IMR-90 (cell line): ENCODE results near the gene HTT-AS. TPM values are rescaled to one million over a fixed set of nuclear protein-coding genes. Genes with fewer than 3 reads are reported as not detected.

Source experiments
- ATAC-seq: fragments of 200-7000 bp; cut with Tn5 transposase; 2 replicates; pipeline ENCODE4 v1.9.1; 2020; ENCODE audit warnings: low read depth, mild to moderate bottlenecking, moderate library complexity
- BruUV-seq: library from RNA; stranded (reverse); fragments of 400-500 nt; replicated peaks from 2 replicates; lab custom pipeline; 2021; lab: Mats Ljungman, UMichigan
- CTCF ChIA-PET: fragments of 300-600 bp; formaldehyde crosslinking; extraction: SDS; loops from one replicate; lab custom pipeline; 2021; ENCODE audit warnings: antibody characterized with exemption; lab: Yijun Ruan, JAX
- POLR2A ChIA-PET: fragments of 300-600 bp; sonication (Branson Sonifier 250); formaldehyde crosslinking; loops from one replicate; lab custom pipeline; 2022; ENCODE audit warnings: antibody characterized with exemption; ENCODE audit not compliant: unreplicated experiment; lab: Charles Lee
- DNase-seq: peaks from one replicate; pipeline ENCODE4 v3.0.0; 2013
- H2AFZ ChIP-seq: replicated peaks from 2 replicates; pipeline ENCODE3; 2013; ENCODE audit warnings: low read length, mild to moderate bottlenecking; ENCODE audit not compliant: poor library complexity
- H2AK5ac ChIP-seq: 2 replicates; pipeline ENCODE4 v1.6.1; 2013; ENCODE audit warnings: low read depth, low read length, inconsistent platforms
- H2AK9ac ChIP-seq: replicated peaks from 2 replicates; pipeline ENCODE3; 2013; ENCODE audit warnings: mild to moderate bottlenecking, low read depth, low read length, moderate library complexity; ENCODE audit not compliant: poor library complexity
- H2BK120ac ChIP-seq: 2 replicates; pipeline ENCODE4 v1.6.1; 2013; ENCODE audit warnings: low read depth, low read length, inconsistent platforms
- H2BK15ac ChIP-seq: 3 replicates; pipeline ENCODE4 v1.6.1; 2013; ENCODE audit warnings: low read depth, low read length, inconsistent platforms
- H2BK20ac ChIP-seq: 2 replicates; pipeline ENCODE4 v1.6.1; 2013; ENCODE audit warnings: low read depth, mild to moderate bottlenecking, inconsistent platforms, low read length, moderate library complexity
- H2BK5ac ChIP-seq: 2 replicates; pipeline ENCODE4 v1.6.1; 2013; ENCODE audit warnings: mild to moderate bottlenecking, low read depth, low read length, inconsistent platforms; ENCODE audit not compliant: poor library complexity, severe bottlenecking
- H3K14ac ChIP-seq: replicated peaks from 2 replicates; pipeline ENCODE4 v1.6.1; 2013; ENCODE audit warnings: low read depth, low read length, inconsistent platforms
- H3K18ac ChIP-seq: 2 replicates; pipeline ENCODE4 v1.6.1; 2013; ENCODE audit warnings: low read depth, low read length, control low read depth
- H3K23ac ChIP-seq: 2 replicates; pipeline ENCODE4 v1.6.1; 2013; ENCODE audit warnings: low read depth, low read length, inconsistent platforms
- H3K27ac ChIP-seq: 2 replicates; pipeline ENCODE4 v1.5.1; 2013; ENCODE audit warnings: mild to moderate bottlenecking, control low read depth, low read length; ENCODE audit not compliant: insufficient read depth
- H3K27me3 ChIP-seq: 2 replicates; pipeline ENCODE4 v1.6.1; 2013; ENCODE audit warnings: low read length; ENCODE audit not compliant: control insufficient read depth, insufficient read depth
- H3K36me3 ChIP-seq: 2 replicates; pipeline ENCODE4 v1.6.1; 2013; ENCODE audit warnings: low read length, mixed read lengths; ENCODE audit not compliant: control insufficient read depth, insufficient read depth
- H3K4ac ChIP-seq: 2 replicates; pipeline ENCODE4 v1.6.1; 2013; ENCODE audit warnings: low read depth, low read length, inconsistent platforms
- H3K4me1 ChIP-seq: 2 replicates; pipeline ENCODE4 v1.6.1; 2013; ENCODE audit warnings: low read length, mixed read lengths; ENCODE audit not compliant: control insufficient read depth, insufficient read depth
- H3K4me2 ChIP-seq: 2 replicates; pipeline ENCODE4 v1.6.1; 2013; ENCODE audit warnings: low read depth, mild to moderate bottlenecking, control low read depth, low read length, moderate library complexity
- H3K4me3 ChIP-seq: 2 replicates; pipeline ENCODE4 v1.5.1; 2013; ENCODE audit warnings: low read depth, mild to moderate bottlenecking, control low read depth, low read length, moderate library complexity; ENCODE audit not compliant: insufficient read depth
- H3K56ac ChIP-seq: 2 replicates; pipeline ENCODE4 v1.6.1; 2013; ENCODE audit warnings: low read length, inconsistent platforms; ENCODE audit not compliant: insufficient read depth; ENCODE audit errors: extremely low read depth
- H3K79me1 ChIP-seq, 2 experiments: 2 replicates each; pipeline ENCODE4 v1.6.1; 2013; ENCODE audit warnings: low read length in 2 of 2, inconsistent platforms in 1 of 2, low read depth in 1 of 2
- H3K9ac ChIP-seq: 2 replicates; pipeline ENCODE4 v1.6.1; 2013; ENCODE audit warnings: low read depth, low read length, control low read depth
- H3K9me1 ChIP-seq: 2 replicates; pipeline ENCODE4 v1.6.1; 2013; ENCODE audit warnings: low read length, inconsistent platforms; ENCODE audit not compliant: insufficient read depth
- H3K9me3 ChIP-seq: 2 replicates; pipeline ENCODE4 v1.6.1; 2013; ENCODE audit warnings: low read length; ENCODE audit not compliant: control insufficient read depth, insufficient read depth
- H4K20me1 ChIP-seq: 2 replicates; pipeline ENCODE4 v1.6.1; 2013; ENCODE audit warnings: low read length, inconsistent platforms; ENCODE audit not compliant: insufficient read depth
- H4K5ac ChIP-seq: 2 replicates; pipeline ENCODE4 v1.6.1; 2013; ENCODE audit warnings: mild to moderate bottlenecking, low read depth, low read length, control low read depth
- H4K8ac ChIP-seq, 2 experiments: 2 replicates each; pipeline ENCODE4 v1.6.1; 2013; ENCODE audit warnings: low read depth in 2 of 2, low read length in 2 of 2, control low read depth in 1 of 2, inconsistent platforms in 1 of 2
- H4K91ac ChIP-seq: 2 replicates; pipeline ENCODE4 v1.6.1; 2013; ENCODE audit warnings: low read depth, low read length, inconsistent platforms; ENCODE audit not compliant: insufficient read depth
- BHLHE40 ChIP-seq: fragments of 150-350 bp; IDR thresholded peaks from 2 replicates; pipeline ENCODE4 v1.6.1; 2016; ENCODE audit warnings: mild to moderate bottlenecking, low read depth, low read length
- CEBPB ChIP-seq: IDR thresholded peaks from 2 replicates; pipeline ENCODE4 v1.6.1; 2012; ENCODE audit warnings: low read depth, low read length, improper control_type of control experiment
- CHD1 ChIP-seq: IDR thresholded peaks from 2 replicates; pipeline ENCODE4 v1.6.1; 2012; ENCODE audit warnings: low read depth, low read length, improper control_type of control experiment
- CTCF ChIP-seq: conservative IDR thresholded peaks from 2 replicates; pipeline ENCODE4 v1.5.1; 2012; ENCODE audit warnings: mild to moderate bottlenecking, low read depth, low read length, improper control_type of control experiment
- ELK1 ChIP-seq: fragments of 150-350 bp; IDR thresholded peaks from 2 replicates; pipeline ENCODE4 v1.6.1; 2016; ENCODE audit warnings: low read depth, mild to moderate bottlenecking, low read length, moderate library complexity, borderline replicate concordance
- FOS ChIP-seq: fragments of 150-350 bp; IDR thresholded peaks from 2 replicates; pipeline ENCODE4 v1.6.1; 2016; ENCODE audit warnings: low read depth, low read length
- MAFK ChIP-seq: IDR thresholded peaks from 2 replicates; pipeline ENCODE4 v1.6.1; 2012; ENCODE audit warnings: low read depth, low read length, improper control_type of control experiment
- MAZ ChIP-seq: IDR thresholded peaks from 2 replicates; pipeline ENCODE4 v1.6.1; 2012; ENCODE audit warnings: low read depth, mild to moderate bottlenecking, low read length, improper control_type of control experiment, moderate library complexity, borderline replicate concordance
- MXI1 ChIP-seq: IDR thresholded peaks from 2 replicates; pipeline ENCODE4 v1.6.1; 2012; ENCODE audit warnings: low read depth, mild to moderate bottlenecking, low read length, moderate library complexity, borderline replicate concordance
- NFE2L2 ChIP-seq: fragments of 150-350 bp; IDR thresholded peaks from 2 replicates; pipeline ENCODE4 v1.6.1; 2016; ENCODE audit warnings: low read depth, mild to moderate bottlenecking, low read length
- POLR2A ChIP-seq: IDR thresholded peaks from 2 replicates; pipeline ENCODE4 v1.6.1; 2012; ENCODE audit warnings: mild to moderate bottlenecking, low read depth, low read length
- RAD21 ChIP-seq: IDR thresholded peaks from 2 replicates; pipeline ENCODE4 v1.6.1; 2012; ENCODE audit warnings: low read length, improper control_type of control experiment
- RCOR1 ChIP-seq: IDR thresholded peaks from 2 replicates; pipeline ENCODE4 v1.6.1; 2012; ENCODE audit warnings: mild to moderate bottlenecking, low read length, improper control_type of control experiment; ENCODE audit not compliant: insufficient replicate concordance
- RFX5 ChIP-seq: IDR thresholded peaks from 2 replicates; pipeline ENCODE4 v1.8.0; 2012; ENCODE audit warnings: low read depth, mild to moderate bottlenecking, low read length, moderate library complexity
- SMC3 ChIP-seq: fragments of 150-350 bp; IDR thresholded peaks from 2 replicates; pipeline ENCODE4 v1.6.1; 2016; ENCODE audit warnings: low read depth, mild to moderate bottlenecking, antibody characterized with exemption, low read length, moderate library complexity
- USF2 ChIP-seq: fragments of 150-350 bp; IDR thresholded peaks from 2 replicates; pipeline ENCODE4 v1.6.1; 2017; ENCODE audit warnings: mild to moderate bottlenecking, antibody characterized with exemption, low read length, low read depth
- WGBS, 2 experiments: methylation state at CpG; one replicate each; pipeline versions ENCODE4 v1.1.5 to v1.1.7; 2013; ENCODE audit warnings: missing lambda C conversion rate in 2 of 2; ENCODE audit not compliant: insufficient read length in 1 of 2; ENCODE audit errors: extremely low coverage in 2 of 2; 5-methylcytosine and 5-hydroxymethylcytosine counted together
- dilution Hi-C: fragments of 300-500 bp; cut with HindIII; formaldehyde crosslinking; loops from one replicate; pipeline ENCODE4 v1.14.3; 2018; ENCODE audit warnings: low sequenced_read_pairs; ENCODE audit not compliant: unreplicated experiment
- in situ Hi-C: fragments of 300-500 bp; cut with MboI; formaldehyde crosslinking; loops from 3 replicates; pipeline ENCODE4 v1.14.3; 2019; ENCODE audit warnings: low sequenced_read_pairs, inconsistent platforms, mixed read lengths
- intact Hi-C: fragments of 100-400 bp; cut with micrococcal nuclease; formaldehyde crosslinking; loops from 2 replicates; pipeline ENCODE4 v1.10.0; 2022
- polyA plus RNA-seq, 3 experiments: library from polyadenylated mRNA; depleted of rRNA; stranded (reverse); fragments of >200 nt; gene quantifications; 2 replicates each; pipeline ENCODE4 v1.2.3, GENCODE V29; 2012; ENCODE audit warnings: low replicate concordance in 1 of 3
- total RNA-seq: library from RNA; depleted of rRNA; stranded (reverse); fragments of >200 nt; gene quantifications from 2 replicates; pipeline ENCODE4 v1.2.3, GENCODE V29; 2012

HTT-AS gene
- total and polyA plus RNA-seq, 2 of the 4 experiments (the other 2 are of a cell fraction) = not detected

GRCh38 chr4:3034231-3034630 lies 40.1 kb downstream of the HTT-AS start:
- no peak overlapping the region for H4K8ac ChIP-seq
- no peaks in the 10 kb centered on the region for H3K79me1 ChIP-seq
- intact Hi-C loops (loop anchor here (5.0 kb wide), 1 partner anchor 37 kb away; no protein-coding TSS in a partner anchor), dilution Hi-C loops (no loop called here), in situ Hi-C loops (loop anchor here (25.0 kb wide), 1 partner anchor 272 kb away; the partner anchor contains the start of gene TNIP2)
- POLR2A ChIA-PET = no interaction called here
- no peak overlapping the region for H3K18ac ChIP-seq
- H2BK15ac ChIP-seq = no peak overlapping the region
- no peak overlapping the region for H4K91ac ChIP-seq
- no peak overlapping the region for H3K56ac ChIP-seq
- H3K9ac ChIP-seq = no peak overlapping the region
- DNase-seq (no peak), ATAC-seq (no peak)
- no peak overlapping the region for H2BK120ac ChIP-seq
- no peak overlapping the region for H4K5ac ChIP-seq
- H3K9me3 ChIP-seq = no peaks in the 10 kb centered on the region
- no peak overlapping the region for H3K14ac ChIP-seq
- TF ChIP-seq CTCF (no peak), RFX5 (no peak), CEBPB (no peak), CHD1 (no peak), NFE2L2 (no peak), SMC3 (no peak), RCOR1 (no peak), FOS (no peak), POLR2A (no peak), RAD21 (no peak), ELK1 (no peak), MAFK (no peak), USF2 (no peak), BHLHE40 (no peak), MAZ (no peak), MXI1 (no peak)
- no peaks in the 10 kb centered on the region for H4K20me1 ChIP-seq
- no peak overlapping the region for H3K4me3 ChIP-seq
- H3K23ac ChIP-seq = no peak overlapping the region
- H3K4me2 ChIP-seq = no peak overlapping the region
- no peak overlapping the region for H2BK20ac ChIP-seq
- no peak overlapping the region for H3K27ac ChIP-seq
- peaks cover 37% of the 10 kb centered on the region for H3K27me3 ChIP-seq
- no peak overlapping the region for H2BK5ac ChIP-seq
- no peak overlapping the region for H3K4ac ChIP-seq
- no peaks in the 10 kb centered on the region; the same call in 1 of the 2 replicates for H3K4me1 ChIP-seq
- H3K36me3 ChIP-seq = no peaks in the 10 kb centered on the region
- no peaks in the 10 kb centered on the region for H3K9me1 ChIP-seq
- H2AK9ac ChIP-seq = no peak overlapping the region
- no peak overlapping the region for H2AK5ac ChIP-seq
- no peak overlapping the region for H2AFZ ChIP-seq
- BruUV-seq = no TSS peak
- CTCF ChIA-PET = no interaction called here
- 70% methylated on average over 4 of the region's 8 CpGs; no CpG with 5 or more reads in 1 of the 2 experiments for WGBS, 2 experiments
